CD4-positive, alpha-beta T cell treated with Interleukin-6 at 100 ng/mL for 8 hours (primary cell): ENCODE results near the gene C2orf49.

Experiments
- DNase-seq: peaks from one replicate; pipeline ENCODE4 v3.0.0-alpha.2; 2020; ENCODE audit warnings: mixed read lengths, low spot score

The C2orf49 gene

GRCh38 chr2:105362862-105363591 lies 25.7 kb downstream of the C2orf49 start:
- no peak for DNase-seq

GRCh38 chr2:105364436-105365139 lies 27.2 kb downstream of the C2orf49 start:
- no peak for DNase-seq

DNA sequence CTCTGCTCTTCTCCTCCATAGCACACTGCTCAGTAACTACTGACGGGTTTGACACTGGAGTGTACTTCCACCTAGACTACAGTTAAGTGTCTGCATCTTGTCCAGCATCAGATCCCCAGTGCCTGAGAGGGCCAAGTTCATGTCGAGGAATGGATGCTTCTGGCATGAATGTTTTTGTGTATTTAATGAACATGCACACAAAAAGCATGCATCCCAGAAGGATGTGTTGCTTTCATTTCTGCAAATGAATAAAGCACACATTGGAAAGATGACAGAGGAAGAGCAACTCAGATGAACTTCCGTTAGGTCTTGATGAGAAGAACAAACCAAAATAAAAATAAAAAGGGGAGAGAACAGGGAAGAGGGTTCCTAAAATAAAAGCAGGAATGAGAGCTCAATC lies 27.9 kb downstream of the C2orf49 start:
- DNase-seq, result no peak

DNA sequence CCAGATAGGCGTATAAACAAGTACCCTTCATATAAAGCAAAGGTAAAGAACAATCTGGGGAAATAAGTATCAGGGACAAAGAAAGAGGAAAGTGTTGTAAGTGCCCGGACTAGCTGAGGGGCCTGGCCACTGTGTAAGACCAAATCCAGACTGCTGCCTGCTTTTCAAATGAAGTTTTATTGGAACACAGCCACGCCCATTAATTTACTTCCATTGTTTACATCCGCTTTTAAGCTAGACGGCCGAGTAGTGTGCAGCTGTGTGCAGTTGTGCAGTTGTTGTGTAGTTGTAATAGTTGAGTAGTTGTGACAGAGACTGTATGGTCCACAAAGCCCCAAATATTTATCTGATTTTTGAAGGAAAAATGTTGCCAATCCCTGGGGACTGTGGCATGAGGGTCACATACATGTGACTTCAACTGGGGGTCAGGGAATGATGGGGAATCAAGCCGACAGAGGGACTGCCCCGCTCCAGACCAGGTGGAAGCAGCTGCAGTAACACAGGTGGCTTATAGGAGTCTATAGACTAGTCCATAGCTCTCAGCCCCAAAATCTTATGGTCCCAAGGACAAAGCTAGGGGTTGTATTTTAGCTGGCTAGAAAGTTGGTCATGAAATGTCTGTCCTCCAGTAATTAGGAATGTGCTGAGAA lies 31.5 kb downstream of the C2orf49 start:
- no peak for DNase-seq

GRCh38 chr2:105369777-105370690 lies 32.7 kb downstream of the C2orf49 start:
- DNase-seq, result peak; percentile 85

GRCh38 chr2:105371156-105371555 lies 33.8 kb downstream of the C2orf49 start:
- no peak for DNase-seq

DNA sequence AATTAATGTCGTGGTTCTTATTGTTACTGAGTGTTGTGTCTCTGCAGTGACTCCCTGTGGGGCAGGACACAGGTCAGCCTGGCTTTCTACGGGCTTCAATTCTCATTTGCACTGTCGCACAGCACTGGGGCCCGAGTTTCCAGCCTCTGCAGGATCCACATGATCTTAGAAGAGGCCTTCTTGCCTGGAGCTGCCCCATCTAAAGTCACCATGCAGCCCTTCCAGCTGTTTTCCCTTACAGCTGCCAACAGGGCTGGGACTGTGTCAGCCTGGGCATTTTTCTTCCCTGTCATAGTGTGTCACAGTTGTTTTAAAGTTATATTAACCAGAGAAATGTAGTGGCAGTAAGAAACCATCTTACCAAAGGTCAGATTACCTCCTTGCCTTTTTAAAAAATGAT lies 34.5 kb downstream of the C2orf49 start:
- DNase-seq, result no peak

GRCh38 chr2:105373344-105373781 lies 36.0 kb downstream of the C2orf49 start:
- no peak for DNase-seq

- peak; percentile 25 for DNase-seq
These were observed 36.6 kb downstream of the C2orf49 start for GRCh38 chr2:105373895-105374401.

GRCh38 chr2:105375001-105375561 lies 37.7 kb downstream of the C2orf49 start:
- DNase-seq, result no peak

DNA sequence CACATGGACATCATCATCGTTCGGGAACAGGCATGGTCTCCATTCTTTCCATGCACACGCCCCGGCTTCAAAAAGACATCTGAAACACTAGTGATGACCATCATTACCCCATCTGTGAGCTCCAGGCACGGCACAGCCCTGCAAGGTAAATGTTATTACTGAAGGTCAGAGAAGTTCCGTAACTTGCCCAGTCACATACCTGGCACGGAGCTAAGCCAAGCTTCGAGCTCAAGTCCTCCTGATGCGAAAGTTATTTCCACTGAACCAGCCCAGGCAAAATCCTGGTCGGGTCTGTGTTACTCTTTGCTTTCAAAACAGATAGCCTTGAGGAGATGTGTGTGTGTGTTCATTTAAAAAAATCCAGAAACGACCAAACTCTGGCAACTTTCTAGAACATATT lies 38.7 kb downstream of the C2orf49 start:
- no peak for DNase-seq

- no peak for DNase-seq
These were observed 39.5 kb downstream of the C2orf49 start for GRCh38 chr2:105376789-105377240.

GRCh38 chr2:105377871-105378270 lies 40.5 kb downstream of the C2orf49 start:
- no peak for DNase-seq

DNA sequence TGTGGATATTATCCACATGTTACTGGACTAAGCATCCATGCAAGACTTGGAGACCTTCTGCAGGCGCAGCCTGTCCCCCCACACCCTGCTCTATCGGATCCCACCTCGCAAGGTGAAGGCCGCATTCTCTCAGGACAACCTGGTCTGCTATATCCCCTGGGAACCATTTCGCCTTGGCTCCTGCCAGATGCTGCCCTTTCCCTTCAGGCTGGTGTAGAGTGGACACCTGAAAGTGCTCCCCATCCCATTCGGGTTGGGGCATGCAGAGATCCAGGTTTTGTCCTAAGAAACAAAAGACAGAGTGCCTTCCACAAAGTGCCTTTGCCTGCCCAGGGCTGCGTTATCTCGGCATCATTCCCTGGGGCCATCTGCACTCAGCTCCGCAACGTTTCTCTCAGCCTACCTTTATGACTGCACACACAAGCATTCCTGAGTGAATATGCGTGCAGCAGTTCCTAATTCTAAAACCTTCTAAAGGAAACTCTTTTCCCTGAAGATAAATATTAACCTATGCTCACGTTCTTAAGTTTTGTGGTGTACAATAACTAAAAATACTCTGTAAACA lies 41.0 kb downstream of the C2orf49 start:
- no peak for DNase-seq

- DNase-seq, result no peak
These were observed 41.6 kb downstream of the C2orf49 start for GRCh38 chr2:105378921-105379383.

GRCh38 chr2:105379741-105380186 lies 42.4 kb downstream of the C2orf49 start:
- no peak for DNase-seq

GRCh38 chr2:105380432-105381100 lies 43.2 kb downstream of the C2orf49 start:
- DNase-seq, result no peak

DNA sequence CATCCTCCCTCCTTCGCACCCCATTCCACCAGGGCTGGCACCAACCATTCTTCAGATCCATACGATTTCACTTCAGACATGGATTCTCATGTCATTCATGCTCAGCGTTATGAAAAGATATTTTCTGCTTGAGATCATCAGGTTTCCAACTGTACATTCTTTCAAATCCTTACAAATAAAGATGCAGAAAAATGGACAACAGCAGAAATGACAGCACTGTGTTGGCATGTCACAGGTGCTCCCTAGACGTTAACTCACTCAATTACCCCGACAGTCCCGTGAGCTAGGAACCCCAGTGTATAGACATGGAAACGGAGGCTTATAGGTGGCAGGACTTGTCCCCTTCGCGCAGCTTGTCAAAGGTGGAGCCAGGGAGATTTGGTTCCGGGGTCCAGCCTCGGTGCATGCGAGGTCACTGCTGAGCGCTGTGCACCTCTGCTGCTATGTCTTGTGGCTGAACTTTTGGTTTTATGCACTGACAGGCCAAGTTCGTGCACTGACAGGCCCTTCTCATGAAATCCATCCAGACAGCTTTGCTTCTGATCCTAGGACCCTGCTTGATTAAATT lies 43.8 kb downstream of the C2orf49 start:
- no peak for DNase-seq

GRCh38 chr2:105382177-105382576 lies 44.8 kb downstream of the C2orf49 start:
- no peak for DNase-seq
